Mesothelial cell of epicardium (in vitro differentiated cells): ENCODE results near the gene CACNA1C. TPM values are rescaled to one million over a fixed set of nuclear protein-coding genes. Genes with fewer than 3 reads are reported as not detected.

Experiments
- DNase-seq, 2 experiments: peaks; one replicate each; pipeline ENCODE4 v3.0.0; 2021; ENCODE audit warnings: low spot score in 2 of 2; ENCODE audit not compliant: unreplicated experiment in 2 of 2
- H3K27ac Mint-ChIP-seq: 2 replicates; pipeline ENCODE4 v1.8.0; 2021; ENCODE audit warnings: mixed read lengths
- H3K27me3 Mint-ChIP-seq: 2 replicates; pipeline ENCODE4 v1.8.0; 2021; ENCODE audit warnings: low read depth, mixed read lengths
- H3K36me3 Mint-ChIP-seq: 2 replicates; pipeline ENCODE4 v1.8.0; 2021; ENCODE audit warnings: mixed read lengths
- H3K4me1 Mint-ChIP-seq: 2 replicates; pipeline ENCODE4 v1.8.0; 2021; ENCODE audit warnings: mixed read lengths
- H3K4me3 Mint-ChIP-seq: 2 replicates; pipeline ENCODE4 v1.8.0; 2021; ENCODE audit warnings: mild to moderate bottlenecking, moderate library complexity, mixed read lengths
- H3K9me3 Mint-ChIP-seq: 2 replicates; pipeline ENCODE4 v1.8.0; 2021; ENCODE audit warnings: mixed read lengths
- total RNA-seq: library from RNA; stranded (reverse); gene quantifications from 3 replicates; pipeline ENCODE4 v1.2.1, GENCODE V29; 2021
- TF ChIP-seq, protein P1 (sequence below): fragments of 200-600 bp; sonication (generic); IDR thresholded peaks from one replicate; pipeline ENCODE4 v1.5.0; 2021; ENCODE audit warnings: antibody characterized with exemption; ENCODE audit not compliant: unreplicated experiment

Gene CACNA1C
- total RNA-seq, 1 donor from 2014 or later: 33.6 TPM

DNA sequence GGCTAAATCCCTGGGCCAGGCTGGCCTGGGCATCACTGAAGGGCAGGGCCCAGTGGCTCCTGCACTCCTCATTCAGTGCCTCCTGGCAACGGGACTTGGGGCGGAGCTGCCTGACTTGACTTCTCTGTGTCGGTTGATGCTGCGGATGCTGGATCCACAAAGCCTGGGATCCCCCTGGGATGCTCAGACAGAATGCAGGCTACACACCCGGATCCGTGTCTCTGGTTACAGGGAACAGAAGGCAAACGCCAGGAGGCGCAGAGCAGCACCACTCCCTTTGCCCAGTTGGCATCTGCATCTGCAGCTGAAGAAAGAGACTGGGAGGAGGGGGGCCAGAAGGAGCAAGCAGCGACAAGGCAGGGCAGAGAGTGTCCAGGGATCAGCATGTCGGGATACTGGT, 587.5 kb downstream of the CACNA1C start:
- Mint-ChIP-seq H3K4me3 (no peak overlapping the region), H3K4me1 (no peaks in the 10 kb centered on the region), H3K36me3 (peaks cover 3% of the 10 kb centered on the region), H3K27me3 (no peaks in the 10 kb centered on the region), H3K27ac (no peak overlapping the region), H3K9me3 (no peaks in the 10 kb centered on the region)
- DNase-seq: no peak
- TF ChIP-seq, protein P1, sequence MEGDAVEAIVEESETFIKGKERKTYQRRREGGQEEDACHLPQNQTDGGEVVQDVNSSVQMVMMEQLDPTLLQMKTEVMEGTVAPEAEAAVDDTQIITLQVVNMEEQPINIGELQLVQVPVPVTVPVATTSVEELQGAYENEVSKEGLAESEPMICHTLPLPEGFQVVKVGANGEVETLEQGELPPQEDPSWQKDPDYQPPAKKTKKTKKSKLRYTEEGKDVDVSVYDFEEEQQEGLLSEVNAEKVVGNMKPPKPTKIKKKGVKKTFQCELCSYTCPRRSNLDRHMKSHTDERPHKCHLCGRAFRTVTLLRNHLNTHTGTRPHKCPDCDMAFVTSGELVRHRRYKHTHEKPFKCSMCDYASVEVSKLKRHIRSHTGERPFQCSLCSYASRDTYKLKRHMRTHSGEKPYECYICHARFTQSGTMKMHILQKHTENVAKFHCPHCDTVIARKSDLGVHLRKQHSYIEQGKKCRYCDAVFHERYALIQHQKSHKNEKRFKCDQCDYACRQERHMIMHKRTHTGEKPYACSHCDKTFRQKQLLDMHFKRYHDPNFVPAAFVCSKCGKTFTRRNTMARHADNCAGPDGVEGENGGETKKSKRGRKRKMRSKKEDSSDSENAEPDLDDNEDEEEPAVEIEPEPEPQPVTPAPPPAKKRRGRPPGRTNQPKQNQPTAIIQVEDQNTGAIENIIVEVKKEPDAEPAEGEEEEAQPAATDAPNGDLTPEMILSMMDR: no peak

DNA sequence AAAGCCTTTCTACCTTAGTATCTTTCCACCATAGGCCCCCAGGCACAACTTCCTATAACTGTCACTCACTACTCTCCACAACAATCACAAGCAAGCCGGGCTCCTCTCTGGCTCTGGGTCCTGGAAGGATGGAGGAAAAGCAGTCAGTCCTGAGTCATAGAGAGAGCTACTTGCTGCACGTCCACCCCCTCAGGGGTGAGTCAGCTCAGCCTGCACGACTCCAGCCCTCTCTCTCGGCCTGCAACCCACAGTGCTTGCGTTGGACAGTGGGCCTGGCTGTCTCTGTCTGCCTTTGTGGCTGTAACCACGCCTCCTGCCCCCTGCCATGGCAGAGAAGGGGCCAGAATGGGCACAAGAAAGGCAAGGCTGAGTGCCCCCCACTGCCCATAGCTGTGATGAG, 587.9 kb downstream of the CACNA1C start:
- Mint-ChIP-seq H3K27me3 (no peaks in the 10 kb centered on the region), H3K4me3 (no peak overlapping the region), H3K36me3 (no peaks in the 10 kb centered on the region), H3K9me3 (no peaks in the 10 kb centered on the region), H3K4me1 (no peaks in the 10 kb centered on the region), H3K27ac (no peak overlapping the region)
- TF ChIP-seq, protein P1: no peak
- DNase-seq: no peak

DNA sequence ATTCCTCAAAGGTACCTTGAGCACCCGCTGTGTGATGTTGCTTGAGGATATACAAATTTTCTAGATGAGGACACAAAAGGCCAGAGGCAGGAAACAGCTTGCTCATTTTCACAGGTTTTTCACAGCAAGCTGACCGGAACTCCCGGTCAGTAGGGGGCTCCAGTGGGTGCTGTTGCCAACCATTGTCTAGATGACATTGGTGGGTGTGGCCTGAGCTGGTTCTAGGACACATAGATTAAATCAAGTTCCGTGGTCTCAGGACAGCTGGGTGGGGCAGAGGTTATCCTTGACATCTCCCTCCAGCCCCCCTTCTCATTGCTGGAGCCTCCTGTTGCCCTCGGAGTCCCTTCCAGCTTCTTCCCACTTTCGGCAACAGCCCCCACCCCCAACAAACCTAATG, 588.4 kb downstream of the CACNA1C start:
- no peak for DNase-seq
- TF ChIP-seq, protein P1: no peak
- Mint-ChIP-seq H3K9me3 (no peaks in the 10 kb centered on the region), H3K27me3 (no peaks in the 10 kb centered on the region), H3K4me1 (no peaks in the 10 kb centered on the region), H3K4me3 (no peak overlapping the region), H3K27ac (no peak overlapping the region), H3K36me3 (no peaks in the 10 kb centered on the region)

DNA sequence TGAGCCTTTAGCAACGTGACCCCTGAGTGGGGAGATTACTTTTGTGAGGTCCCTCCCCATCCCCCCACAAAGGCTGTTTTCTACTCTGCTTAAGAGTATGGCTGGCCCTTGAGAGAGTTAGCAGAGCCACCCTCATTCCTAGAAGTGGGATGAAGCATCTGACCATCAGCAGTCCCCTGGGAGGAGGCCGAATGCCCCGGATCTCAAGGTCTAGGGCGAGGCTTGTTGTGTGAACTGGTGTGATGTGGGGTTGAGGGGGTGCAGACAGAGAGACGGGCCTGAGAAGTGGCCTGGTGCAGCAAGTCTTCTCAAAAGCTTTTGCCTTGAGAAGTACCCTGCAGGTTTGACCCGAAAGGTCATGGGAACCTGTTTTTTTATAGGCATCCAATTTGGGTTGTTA, 589.0 kb downstream of the CACNA1C start:
- DNase-seq: no peak
- no peaks in the 10 kb centered on the region for H3K4me1 Mint-ChIP-seq
- H3K27me3 Mint-ChIP-seq: no peaks in the 10 kb centered on the region
- H3K27ac Mint-ChIP-seq: no peak overlapping the region
- H3K4me3 Mint-ChIP-seq: no peak overlapping the region
- TF ChIP-seq, protein P1: no peak
- H3K9me3 Mint-ChIP-seq: no peaks in the 10 kb centered on the region
- H3K36me3 Mint-ChIP-seq: no peaks in the 10 kb centered on the region

DNA sequence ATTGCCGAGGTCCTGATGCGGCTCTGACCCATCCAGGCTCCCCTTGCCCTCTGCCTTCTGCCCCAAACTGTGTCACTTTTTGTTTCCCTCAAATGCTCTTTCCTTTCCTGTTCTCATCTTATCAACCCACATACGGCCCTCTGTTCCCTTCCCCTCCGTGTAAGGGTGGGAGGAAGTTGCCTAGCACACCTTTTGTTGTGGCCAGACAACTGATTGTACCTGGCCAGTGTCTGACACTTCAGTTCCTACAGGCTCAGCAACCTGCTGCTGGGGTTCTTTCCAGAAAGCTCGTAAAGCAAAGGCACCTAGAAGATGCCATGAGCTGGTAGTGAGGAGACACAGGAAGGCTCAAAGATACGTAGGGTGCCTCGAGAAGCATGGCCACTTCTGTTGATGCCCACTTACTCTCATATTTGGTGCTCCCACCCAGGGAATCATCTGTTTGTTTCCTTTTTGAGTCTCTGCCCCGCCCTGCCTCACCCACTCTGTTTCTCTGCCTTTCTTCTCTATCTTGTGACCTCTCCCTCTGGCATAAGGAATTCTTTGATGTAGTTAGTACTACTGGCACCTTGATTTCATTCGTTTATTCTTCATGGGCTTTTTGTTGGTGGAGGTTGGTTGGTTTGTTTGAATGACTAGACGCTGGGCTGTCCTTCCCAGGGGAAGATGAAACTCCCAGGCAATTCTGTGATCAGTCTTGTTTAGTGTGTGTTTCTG, 589.5 kb downstream of the CACNA1C start:
- DNase-seq: no peak
- TF ChIP-seq, protein P1: no peak
- Mint-ChIP-seq H3K27me3 (no peaks in the 10 kb centered on the region), H3K9me3 (no peaks in the 10 kb centered on the region), H3K36me3 (no peaks in the 10 kb centered on the region), H3K27ac (no peak overlapping the region), H3K4me1 (no peaks in the 10 kb centered on the region), H3K4me3 (no peak overlapping the region)
